Mucosa of rectum (tissue), 2 donors: Measurements from ENCODE around the gene ARSI.

Experiments used
- H3K27ac ChIP-seq, 2 donors: one replicate each; pipeline ENCODE4 v1.7.0; 2013; ENCODE audit warnings: inconsistent platforms in 2 of 2, low read depth in 2 of 2, low read length in 2 of 2
- H3K27me3 ChIP-seq, 2 donors: one replicate each; pipeline ENCODE4 v1.7.0; 2013; ENCODE audit warnings: low read length in 2 of 2; ENCODE audit not compliant: control insufficient read depth in 2 of 2, insufficient read depth in 2 of 2
- H3K36me3 ChIP-seq, 2 donors: one replicate each; pipeline ENCODE4 v1.7.0; 2013; ENCODE audit warnings: low read length in 2 of 2; ENCODE audit not compliant: control insufficient read depth in 2 of 2, insufficient read depth in 2 of 2
- H3K4me1 ChIP-seq, 2 donors: one replicate each; pipeline ENCODE4 v1.7.0; 2013; ENCODE audit warnings: low read length in 2 of 2, mild to moderate bottlenecking in 1 of 2; ENCODE audit not compliant: control insufficient read depth in 2 of 2, insufficient read depth in 2 of 2
- H3K4me3 ChIP-seq, 2 donors: one replicate each; pipeline ENCODE4 v1.7.0; 2013; ENCODE audit warnings: low read length in 2 of 2
- H3K9ac ChIP-seq, 2 donors: one replicate each; pipeline ENCODE4 v1.7.0; 2013; ENCODE audit warnings: low read length in 2 of 2, low read depth in 1 of 2, mild to moderate bottlenecking in 1 of 2
- H3K9me3 ChIP-seq, 2 donors: one replicate each; pipeline ENCODE4 v1.7.0; 2013; ENCODE audit warnings: low read length in 2 of 2; ENCODE audit not compliant: control insufficient read depth in 2 of 2
- donor health status: healthy.
- donor health status: Normal muscosa, but diverticular disease.

Gene ARSI

DNA sequence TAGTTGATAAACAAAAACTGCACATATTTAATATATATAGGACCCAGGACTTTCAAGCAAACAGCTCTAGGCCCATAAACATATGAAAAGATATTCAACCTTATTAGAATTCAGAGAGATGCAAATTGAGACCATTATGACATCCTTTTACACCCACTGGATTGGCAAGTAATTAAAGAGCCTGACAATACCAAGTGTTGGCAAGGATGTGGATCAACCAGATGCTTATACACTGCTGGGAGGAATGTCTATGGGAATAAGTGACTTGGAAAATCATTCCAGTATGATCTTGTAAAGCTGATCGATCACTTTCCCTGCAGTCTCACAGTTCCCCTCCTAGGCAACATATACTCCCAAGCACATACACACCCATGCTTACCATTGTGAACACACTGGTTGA is 39.3 kb upstream of the ARSI start:
- Histone ChIP-seq H3K36me3 (no peaks in the 10 kb centered on the region), H3K27ac (no peak overlapping the region), H3K9ac (no peak overlapping the region), H3K4me3 (no peak overlapping the region), H3K27me3 (no peaks in the 10 kb centered on the region), H3K4me1 (peaks cover 0 to 12% of the 10 kb centered on the region in 2 donors), H3K9me3 (no peaks in the 10 kb centered on the region)

DNA sequence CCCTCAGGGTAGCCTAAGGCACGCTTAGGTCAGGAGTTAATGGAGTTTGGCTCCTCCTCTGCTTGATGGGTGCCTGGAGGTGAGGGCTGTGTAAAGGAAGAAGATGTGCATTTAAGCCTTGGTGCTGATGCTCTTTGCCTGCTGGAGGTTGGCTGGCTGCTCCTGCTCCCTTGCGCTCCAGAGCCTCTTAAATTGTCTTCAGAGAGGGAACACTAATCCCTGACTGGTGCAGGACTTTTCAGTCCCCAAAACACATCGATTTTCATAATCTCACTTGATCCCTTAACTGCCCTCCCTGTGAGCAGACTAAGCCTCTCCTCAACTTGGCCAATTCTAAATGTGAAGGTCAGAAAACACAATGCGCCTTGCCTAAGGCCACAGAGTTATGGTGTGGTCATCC is 38.6 kb upstream of the ARSI start:
- Histone ChIP-seq H3K9me3 (no peaks in the 10 kb centered on the region), H3K9ac (no peak overlapping the region), H3K27me3 (no peaks in the 10 kb centered on the region), H3K4me1 (peaks cover 0 to 12% of the 10 kb centered on the region in 2 donors), H3K36me3 (no peaks in the 10 kb centered on the region), H3K27ac (no peak overlapping the region), H3K4me3 (no peak overlapping the region)

DNA sequence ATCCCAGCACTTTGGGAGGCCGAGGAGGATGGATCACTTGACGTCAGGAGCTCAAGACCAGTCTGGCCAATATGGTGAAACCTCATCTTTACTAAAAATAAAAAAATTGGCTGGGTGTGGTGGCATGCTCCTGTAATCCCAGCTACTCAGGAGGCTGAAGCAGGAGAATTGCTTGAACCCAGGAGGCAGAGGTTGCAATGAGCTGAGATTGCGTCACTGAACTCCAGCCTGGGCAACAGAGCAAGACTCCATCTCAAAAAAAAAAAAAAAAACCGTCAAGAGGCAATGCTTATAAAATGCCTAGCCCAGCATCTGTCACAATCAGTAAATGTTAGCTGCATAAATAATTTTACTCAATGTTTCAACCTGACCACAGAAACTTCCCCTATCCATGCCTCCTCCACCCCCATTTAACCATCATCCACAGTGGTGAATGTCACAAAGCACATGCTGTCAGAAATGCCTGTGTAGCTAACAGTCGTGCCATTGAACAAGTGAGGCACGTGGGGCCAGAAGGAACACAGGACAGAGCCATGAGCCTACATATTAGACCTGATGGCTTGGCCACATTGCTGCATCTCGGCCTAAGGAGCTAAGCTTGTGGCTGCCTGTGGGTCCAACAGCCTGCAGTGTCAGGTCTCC is 38.0 kb upstream of the ARSI start:
- Histone ChIP-seq H3K9ac (no peak overlapping the region), H3K27me3 (no peaks in the 10 kb centered on the region), H3K4me3 (no peak overlapping the region), H3K9me3 (no peaks in the 10 kb centered on the region), H3K4me1 (peaks cover 0 to 12% of the 10 kb centered on the region in 2 donors), H3K36me3 (no peaks in the 10 kb centered on the region), H3K27ac (no peak overlapping the region)

DNA sequence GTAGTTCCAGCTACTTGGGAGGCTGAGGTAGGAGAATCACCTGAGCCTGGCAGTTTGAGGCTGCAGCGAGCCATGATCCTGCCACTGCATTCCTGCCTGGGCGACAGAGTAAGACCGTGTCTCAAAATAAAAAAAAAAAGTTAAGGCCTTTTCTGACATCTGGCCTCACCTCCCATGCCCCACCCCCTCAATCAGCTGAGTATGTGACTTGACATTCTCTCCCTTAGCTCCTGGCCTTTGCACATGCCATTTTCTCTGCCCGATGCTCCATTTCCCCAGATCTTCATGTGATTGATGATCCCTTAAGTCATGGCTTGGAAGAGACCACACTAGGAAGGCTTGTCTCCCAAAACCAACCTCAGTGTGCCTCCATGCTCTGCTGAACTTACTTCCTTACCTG is 37.1 kb upstream of the ARSI start:
- no peaks in the 10 kb centered on the region for H3K36me3 ChIP-seq
- no peak overlapping the region for H3K9ac ChIP-seq
- no peak overlapping the region for H3K27ac ChIP-seq
- peaks cover 0 to 12% of the 10 kb centered on the region in 2 donors for H3K4me1 ChIP-seq
- no peaks in the 10 kb centered on the region for H3K9me3 ChIP-seq
- H3K27me3 ChIP-seq: no peaks in the 10 kb centered on the region
- H3K4me3 ChIP-seq: no peak overlapping the region

DNA sequence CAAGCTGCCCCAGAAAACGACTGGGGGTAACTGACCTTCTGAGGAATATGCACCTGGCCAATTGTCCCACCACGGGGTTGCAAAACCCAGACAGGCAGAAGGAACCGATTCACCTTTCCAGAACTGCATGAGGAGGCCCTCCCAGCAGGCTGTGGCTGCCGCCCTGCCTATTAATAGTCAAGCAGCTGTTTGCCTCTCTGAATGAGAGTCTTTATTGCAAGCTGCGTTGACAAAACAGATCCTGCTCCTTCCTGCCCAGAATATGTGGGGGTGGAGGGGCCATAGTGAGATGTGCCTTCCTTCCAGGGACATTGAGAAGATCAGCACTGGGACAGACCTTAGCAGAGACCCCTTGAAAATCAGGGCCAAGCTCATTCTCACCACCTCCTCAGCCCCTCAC is 36.5 kb upstream of the ARSI start:
- Histone ChIP-seq H3K9ac (no peak overlapping the region), H3K4me1 (peaks cover 0 to 12% of the 10 kb centered on the region in 2 donors), H3K9me3 (no peaks in the 10 kb centered on the region), H3K36me3 (no peaks in the 10 kb centered on the region), H3K4me3 (no peak overlapping the region), H3K27ac (no peak overlapping the region), H3K27me3 (no peaks in the 10 kb centered on the region)

DNA sequence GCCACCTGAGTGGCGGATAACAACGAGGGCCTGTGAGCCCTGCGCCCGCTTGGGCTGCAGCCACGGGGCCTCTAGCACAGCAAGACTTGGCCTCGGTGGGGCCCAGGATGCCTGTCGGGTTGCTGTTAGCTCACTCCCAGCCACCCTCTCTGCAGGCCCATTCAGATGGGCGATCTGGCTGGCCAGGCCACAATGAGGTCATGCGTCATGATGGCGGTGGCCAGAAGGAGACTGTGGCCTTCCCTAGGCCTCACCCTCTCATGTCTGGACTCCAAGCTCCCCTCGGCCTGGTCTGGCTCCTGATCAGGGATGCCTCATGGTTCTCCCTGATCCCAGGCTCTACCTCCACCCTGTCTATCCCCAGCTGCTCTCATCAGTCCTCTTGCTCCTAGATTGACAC is 35.8 kb upstream of the ARSI start:
- no peak overlapping the region for H3K4me3 ChIP-seq
- H3K9ac ChIP-seq: no peak overlapping the region
- H3K27ac ChIP-seq: no peak overlapping the region

DNA sequence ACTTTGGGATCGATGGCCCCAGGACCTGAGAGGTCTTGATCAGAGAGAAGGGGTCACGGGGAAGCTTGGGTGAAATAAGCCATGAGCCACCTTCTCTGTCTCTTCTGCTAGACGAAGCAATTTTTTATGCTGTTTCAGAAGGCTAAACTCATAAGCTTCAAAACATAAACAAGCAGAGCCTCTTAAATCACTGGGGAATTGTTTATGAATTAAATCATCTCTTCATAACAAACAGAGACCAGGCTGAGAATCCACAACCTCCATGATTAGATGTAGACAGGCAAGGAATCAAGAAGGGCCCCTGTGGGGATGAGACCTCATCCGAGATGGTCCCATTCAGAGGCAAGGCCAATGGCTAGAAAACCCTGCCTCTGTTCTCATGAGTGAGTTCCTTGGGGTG is 33.1 kb upstream of the ARSI start:
- Histone ChIP-seq H3K36me3 (no peaks in the 10 kb centered on the region), H3K9me3 (no peaks in the 10 kb centered on the region), H3K4me3 (no peak overlapping the region), H3K9ac (no peak overlapping the region), H3K4me1 (peaks cover 0 to 10% of the 10 kb centered on the region in 2 donors), H3K27ac (no peak overlapping the region), H3K27me3 (no peaks in the 10 kb centered on the region)

More for the DNA sequence above, 35.8 kb upstream of the ARSI start:
- Histone ChIP-seq H3K36me3 (no peaks in the 10 kb centered on the region), H3K9me3 (no peaks in the 10 kb centered on the region), H3K27me3 (no peaks in the 10 kb centered on the region), H3K4me1 (peaks cover 0 to 12% of the 10 kb centered on the region in 2 donors)

DNA sequence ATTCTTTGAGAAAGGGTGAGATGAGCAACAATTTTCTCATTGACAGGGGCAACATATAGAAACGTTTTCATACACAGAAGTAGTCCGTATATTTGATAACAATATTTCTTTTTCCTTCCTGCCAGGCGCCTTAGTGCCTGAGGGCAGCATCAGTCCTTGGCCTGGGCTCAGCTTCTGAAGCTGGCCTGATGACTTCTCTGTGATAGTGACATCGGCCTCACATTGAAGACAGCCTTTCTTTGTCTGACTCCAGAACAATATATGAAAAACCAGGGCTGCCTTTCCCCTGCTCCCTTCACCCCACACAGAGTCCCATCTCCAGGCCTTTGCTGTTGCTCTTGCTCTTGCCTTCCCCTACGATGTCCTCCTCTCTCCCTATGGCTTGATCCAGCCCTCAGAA is 30.7 kb upstream of the ARSI start:
- Histone ChIP-seq H3K9me3 (no peaks in the 10 kb centered on the region), H3K4me1 (no peaks in the 10 kb centered on the region), H3K27me3 (no peaks in the 10 kb centered on the region), H3K27ac (no peak overlapping the region), H3K9ac (no peak overlapping the region), H3K4me3 (no peak overlapping the region), H3K36me3 (no peaks in the 10 kb centered on the region)

DNA sequence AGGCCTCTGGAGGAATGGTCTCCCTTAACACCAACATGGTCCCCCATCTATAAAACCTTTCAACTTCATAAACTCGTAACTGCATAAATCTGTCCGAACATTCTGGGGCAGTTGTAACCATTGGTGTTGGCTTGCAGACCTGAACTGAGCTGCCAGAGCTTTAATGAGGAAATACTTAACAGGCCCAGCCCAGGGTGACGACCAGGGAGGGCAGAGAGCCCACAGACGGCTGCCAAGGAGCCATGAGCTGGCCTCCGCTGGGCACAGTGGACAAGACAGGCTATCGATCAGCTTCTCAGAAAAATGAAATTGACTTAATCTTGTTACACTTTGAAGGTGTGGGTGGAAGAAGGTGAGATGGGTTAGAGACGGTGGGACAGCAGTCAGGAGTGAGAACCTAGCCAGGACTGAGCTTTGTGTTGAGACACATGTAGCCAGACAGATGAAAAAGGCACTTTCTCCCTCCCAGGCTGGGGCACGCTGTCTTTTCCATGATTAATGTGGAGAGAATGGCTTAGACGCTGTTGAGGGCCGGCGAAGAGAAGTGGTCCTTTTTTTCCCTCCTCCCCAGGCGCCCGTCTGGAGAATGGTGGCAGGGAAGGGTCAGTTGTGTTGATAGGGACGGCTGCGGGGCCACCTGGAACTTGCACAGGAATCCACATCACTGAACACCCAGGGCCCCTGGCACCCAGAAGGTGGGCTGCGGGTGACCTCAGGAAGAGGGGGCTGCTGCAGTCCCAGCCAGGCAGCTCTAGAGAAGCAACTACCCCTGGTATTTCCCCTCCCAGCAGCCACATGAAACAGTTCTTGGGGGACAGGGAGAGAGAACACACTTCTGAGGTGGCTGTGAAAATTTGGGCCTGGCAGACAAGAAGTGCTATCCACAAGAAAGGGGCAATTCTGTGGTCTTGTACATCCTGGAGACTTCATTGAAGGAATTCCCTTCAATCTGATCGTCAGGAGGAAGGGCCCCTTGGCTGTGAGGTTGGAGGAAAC is 27.5 kb upstream of the ARSI start:
- Histone ChIP-seq H3K27ac (no peak overlapping the region), H3K9me3 (no peaks in the 10 kb centered on the region), H3K4me3 (no peak overlapping the region), H3K4me1 (no peaks in the 10 kb centered on the region), H3K27me3 (no peaks in the 10 kb centered on the region), H3K36me3 (no peaks in the 10 kb centered on the region), H3K9ac (no peak overlapping the region)

DNA sequence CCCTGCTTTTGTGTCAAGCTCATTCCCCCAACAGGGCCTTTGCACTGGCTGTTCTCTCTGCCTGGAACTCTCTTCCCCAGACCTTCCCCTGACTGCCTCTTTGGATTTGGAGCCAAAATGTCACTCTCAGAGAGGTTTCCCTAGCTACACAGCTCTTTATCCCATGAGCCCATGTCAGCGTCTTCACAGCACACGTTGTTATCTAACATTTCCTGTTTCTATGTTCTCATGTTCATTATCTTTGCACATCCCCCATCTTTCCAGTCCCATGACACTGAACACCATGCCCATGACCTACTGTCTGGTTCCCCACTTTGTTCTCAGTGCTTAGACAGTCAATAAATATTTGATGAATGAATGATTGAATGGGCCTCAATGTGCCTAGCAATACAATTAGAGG is 26.3 kb upstream of the ARSI start:
- no peaks in the 10 kb centered on the region for H3K36me3 ChIP-seq
- no peak overlapping the region for H3K9ac ChIP-seq
- no peaks in the 10 kb centered on the region for H3K9me3 ChIP-seq
- H3K4me3 ChIP-seq: no peak overlapping the region
- no peak overlapping the region for H3K27ac ChIP-seq
- no peaks in the 10 kb centered on the region for H3K4me1 ChIP-seq
- no peaks in the 10 kb centered on the region for H3K27me3 ChIP-seq
